Osteoblast (primary cell): Measurements from ENCODE around the gene HGS. TPM values are rescaled to one million over a fixed set of nuclear protein-coding genes. Genes with fewer than 3 reads are reported as not detected.

Experiments
- DNase-seq: peaks from one replicate; pipeline ENCODE4 v3.0.0; 2011; ENCODE audit warnings: low spot score, mixed read lengths; ENCODE audit not compliant: insufficient read length; ENCODE audit errors: missing footprints
- H2AFZ ChIP-seq: 2 replicates; pipeline ENCODE4 v1.6.0; 2011; ENCODE audit warnings: mild to moderate bottlenecking, low read length
- H3K27ac ChIP-seq: 2 replicates; pipeline ENCODE4 v1.5.1; 2011; ENCODE audit warnings: mild to moderate bottlenecking, low read depth, low read length, moderate library complexity
- H3K27me3 ChIP-seq: 2 replicates; pipeline ENCODE4 v1.6.0; 2012; ENCODE audit warnings: mild to moderate bottlenecking, control low read depth, inconsistent platforms, low read length, moderate library complexity; ENCODE audit not compliant: insufficient read depth
- H3K36me3 ChIP-seq: 2 replicates; pipeline ENCODE4 v1.5.1; 2011; ENCODE audit warnings: mild to moderate bottlenecking, low read length, control low read depth, moderate library complexity; ENCODE audit not compliant: insufficient read depth
- H3K4me1 ChIP-seq: 2 replicates; pipeline ENCODE4 v1.5.1; 2011; ENCODE audit warnings: mild to moderate bottlenecking, low read length, control low read depth, moderate library complexity; ENCODE audit not compliant: insufficient read depth
- H3K4me2 ChIP-seq: 2 replicates; pipeline ENCODE4 v1.6.0; 2011; ENCODE audit warnings: mild to moderate bottlenecking, low read length; ENCODE audit not compliant: insufficient read depth
- H3K4me3 ChIP-seq: fragments of 200-600 bp; sonication (generic); 3 replicates; pipeline ENCODE4 v1.5.1; 2012; ENCODE audit warnings: mild to moderate bottlenecking, low read length, inconsistent platforms; ENCODE audit not compliant: insufficient read depth
- H3K79me2 ChIP-seq: 2 replicates; pipeline ENCODE4 v1.6.0; 2012; ENCODE audit warnings: mild to moderate bottlenecking, low read length, control low read depth, inconsistent platforms; ENCODE audit not compliant: insufficient read depth
- H3K9me3 ChIP-seq: 2 replicates; pipeline ENCODE4 v1.5.1; 2011; ENCODE audit warnings: low read depth, low read length, control low read depth
- H4K20me1 ChIP-seq: 2 replicates; pipeline ENCODE4 v1.6.0; 2012; ENCODE audit warnings: mild to moderate bottlenecking, low read length, control low read depth; ENCODE audit not compliant: insufficient read depth
- CTCF ChIP-seq: IDR thresholded peaks from 2 replicates; pipeline ENCODE4 v1.5.1; 2011; ENCODE audit warnings: mild to moderate bottlenecking, low read depth, low read length, moderate library complexity; ENCODE audit errors: extremely low read depth
- total RNA-seq: library from RNA; depleted of rRNA; stranded (reverse); fragments of >200 nt; gene quantifications from 2 replicates; pipeline ENCODE4 v1.2.3, GENCODE V29; 2012

The HGS gene
- total RNA-seq, 1 donor = 110 TPM

GRCh38 chr17:81715107-81715871 is 31.5 kb downstream of the HGS start:
- Histone ChIP-seq H3K4me3 (no peak overlapping the region), H4K20me1 (peaks cover 10% of the 10 kb centered on the region), H3K27ac (no peak overlapping the region), H2AFZ (no peak overlapping the region), H3K4me1 (peaks cover 25% of the 10 kb centered on the region), H3K27me3 (no peaks in the 10 kb centered on the region), H3K79me2 (peaks cover 3% of the 10 kb centered on the region), H3K9me3 (no peaks in the 10 kb centered on the region), H3K36me3 (no peaks in the 10 kb centered on the region), H3K4me2 (no peak overlapping the region)
- TF ChIP-seq CTCF = no peak
- peak; percentile 82 for DNase-seq

GRCh38 chr17:81715872-81716673 is 32.3 kb downstream of the HGS start:
- Histone ChIP-seq H3K27ac (no peak overlapping the region), H3K4me1 (peaks cover 17% of the 10 kb centered on the region), H3K27me3 (no peaks in the 10 kb centered on the region), H2AFZ (no peak overlapping the region), H4K20me1 (peaks cover 10% of the 10 kb centered on the region), H3K4me2 (no peak overlapping the region), H3K79me2 (peaks cover 3% of the 10 kb centered on the region), H3K36me3 (no peaks in the 10 kb centered on the region), H3K4me3 (no peak overlapping the region), H3K9me3 (no peaks in the 10 kb centered on the region)
- DNase-seq = peak; percentile 89
- no peak for TF ChIP-seq CTCF

- no peaks in the 10 kb centered on the region for H3K36me3 ChIP-seq
- H3K79me2 ChIP-seq = peaks cover 3% of the 10 kb centered on the region
- TF ChIP-seq CTCF = no peak
- no peak overlapping the region for H3K4me2 ChIP-seq
- no peak overlapping the region for H2AFZ ChIP-seq
- H3K4me1 ChIP-seq = peaks cover 12% of the 10 kb centered on the region
- no peak overlapping the region for H3K27ac ChIP-seq
- no peak overlapping the region for H3K4me3 ChIP-seq
- peak; percentile 88 for DNase-seq
- H3K9me3 ChIP-seq = no peaks in the 10 kb centered on the region
- H3K27me3 ChIP-seq = no peaks in the 10 kb centered on the region
- H4K20me1 ChIP-seq = peaks cover 10% of the 10 kb centered on the region
These were observed 32.8 kb downstream of the HGS start for GRCh38 chr17:81716674-81716996.

GRCh38 chr17:81717049-81717765 is 33.4 kb downstream of the HGS start:
- Histone ChIP-seq H3K9me3 (no peaks in the 10 kb centered on the region), H3K79me2 (peaks cover 3% of the 10 kb centered on the region), H3K4me1 (peaks cover 9% of the 10 kb centered on the region), H3K4me3 (no peak overlapping the region), H4K20me1 (peaks cover 10% of the 10 kb centered on the region), H3K36me3 (no peaks in the 10 kb centered on the region), H3K27ac (no peak overlapping the region), H3K4me2 (no peak overlapping the region), H3K27me3 (no peaks in the 10 kb centered on the region), H2AFZ (no peak overlapping the region)
- peak; percentile 89 for DNase-seq
- TF ChIP-seq CTCF = no peak
